GM13977 (cell line): Measurements from ENCODE around the gene SLC30A4.
A peak's percentile ranks its signal among the peaks of the same experiment; 100 is the strongest.
"Not testable (repeated sequence)": the region's sequence is repeated elsewhere in the genome, so short reads cannot be mapped to it uniquely, and the experiment has no call there.

Experiments used
- DNase-seq: peaks from one replicate; pipeline ENCODE4 v3.0.0; 2012; ENCODE audit warnings: low spot score
- CTCF ChIP-seq: IDR thresholded peaks from 2 replicates; pipeline ENCODE4 v1.5.1; 2012; ENCODE audit warnings: mild to moderate bottlenecking, control low read depth; ENCODE audit not compliant: insufficient read depth; ENCODE audit errors: extremely low read depth, missing control alignments
- in situ Hi-C: fragments of 300-500 bp; cut with MboI; formaldehyde crosslinking; loops from one replicate; pipeline ENCODE4 v1.12.0; 2022; ENCODE audit warnings: low sequenced_read_pairs, low pct_unique_long_range_greater_than_20kb, mixed read lengths, inconsistent platforms; ENCODE audit not compliant: unreplicated experiment

Gene SLC30A4

DNA sequence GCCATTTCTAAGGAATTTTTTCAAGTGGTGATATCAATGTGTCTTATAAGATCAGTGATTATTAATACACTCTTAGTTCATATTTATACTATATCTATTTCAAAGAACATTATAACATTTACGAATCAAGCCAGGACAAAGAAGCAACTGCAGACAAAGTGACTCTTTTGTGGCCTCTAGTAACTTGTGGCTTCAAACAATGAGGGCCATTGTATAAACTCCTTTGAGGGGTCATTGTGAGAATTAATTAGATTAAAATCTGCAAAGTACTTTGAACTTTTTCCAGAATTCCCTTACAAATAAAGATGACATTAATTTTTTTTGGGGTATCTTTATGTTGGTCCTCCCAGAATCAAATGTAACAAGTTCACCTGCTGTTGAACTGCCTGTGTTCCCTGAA, 12.3 kb upstream of the SLC30A4 start:
- in situ Hi-C loops, result no loop called here
- no peak for TF ChIP-seq CTCF
- DNase-seq, result no peak

DNA sequence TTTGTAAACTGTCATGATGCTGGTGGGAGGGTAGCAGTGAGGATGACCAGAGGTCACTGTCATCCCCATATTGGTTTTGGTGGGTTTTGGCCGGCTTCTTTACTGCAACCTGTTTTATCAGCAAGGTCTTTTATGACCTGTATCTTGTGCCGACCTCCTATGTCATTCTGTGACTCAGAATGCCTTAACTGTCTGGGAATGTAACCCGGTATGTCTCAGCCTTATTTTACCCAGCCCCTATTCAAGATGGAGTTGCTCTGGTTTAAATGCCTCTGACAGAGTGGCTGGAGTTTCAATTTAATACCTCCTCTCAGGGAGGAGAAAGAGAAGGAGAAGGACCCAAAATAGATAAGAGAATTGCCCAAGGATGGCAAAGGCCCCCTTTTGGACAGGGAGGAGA, 10.3 kb upstream of the SLC30A4 start:
- DNase-seq, in situ Hi-C loops: not testable (repeated sequence)

- TF ChIP-seq CTCF, result no peak
- in situ Hi-C loops, result no loop called here
- no peak for DNase-seq
These were observed 7.1 kb upstream of the SLC30A4 start for GRCh38 chr15:45529613-45530012.

DNA sequence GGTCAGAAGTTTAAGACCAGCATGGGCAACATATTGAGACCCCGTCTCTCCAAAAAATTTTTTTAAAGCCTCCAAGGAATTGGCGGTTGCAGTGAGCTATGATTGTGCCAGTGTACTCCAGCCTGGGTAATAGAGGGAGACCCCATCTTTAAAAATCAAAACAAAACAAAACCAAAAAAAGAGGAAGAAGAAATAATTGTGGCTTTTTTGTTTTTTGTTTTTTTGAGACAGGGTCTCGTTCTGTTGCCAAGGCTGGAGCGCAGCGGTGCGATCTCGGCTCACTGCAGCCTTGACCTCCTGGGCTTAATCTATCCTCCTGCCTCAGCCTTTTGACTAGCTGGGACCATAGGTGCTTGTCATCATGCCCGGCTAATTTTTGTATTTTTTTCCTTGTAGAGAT, 4.5 kb upstream of the SLC30A4 start:
- in situ Hi-C loops, result no loop called here
- no peak for DNase-seq
- no peak for TF ChIP-seq CTCF

DNA sequence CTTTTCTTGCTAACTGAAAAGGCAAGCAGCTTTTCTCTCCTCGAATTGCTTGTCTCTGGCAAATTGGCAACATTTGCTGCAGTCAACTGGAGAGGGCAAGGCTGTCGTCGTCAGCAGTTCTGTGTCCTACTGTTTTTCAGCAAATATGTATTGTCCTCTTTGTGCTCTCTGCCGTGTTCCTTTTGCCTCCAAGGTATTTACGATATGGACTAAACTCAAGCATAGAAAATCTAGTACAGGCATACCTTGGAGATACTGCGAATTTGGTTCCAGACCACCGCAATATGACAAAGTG, 558 bp upstream of the SLC30A4 start:
- peak; percentile 31 for DNase-seq
- in situ Hi-C loops, result no loop called here
- no peak for TF ChIP-seq CTCF

- DNase-seq, result peak; percentile 60
- in situ Hi-C loops, result no loop called here
- TF ChIP-seq CTCF, result no peak
These were observed 793 bp downstream of the SLC30A4 start for GRCh38 chr15:45521596-45522327.

- no peak for DNase-seq
- in situ Hi-C loops, result no loop called here
- TF ChIP-seq CTCF, result no peak
These were observed 11.7 kb downstream of the SLC30A4 start for GRCh38 chr15:45510758-45511280.

GRCh38 chr15:45507143-45507542, 15.4 kb downstream of the SLC30A4 start:
- DNase-seq, in situ Hi-C loops: not testable (repeated sequence)
